DMS79 treated with DMSO at 0.1 percent for 48 hours (cell line): ENCODE measurements around the gene FSTL4.

Experiments used
- DNase-seq: peaks from one replicate; lab custom pipeline; 2025; lab: John Stamatoyannopoulos, UW

FSTL4 gene

GRCh38 chr5:133293960-133294359, 318.4 kb downstream of the FSTL4 start:
- DNase-seq = peak; percentile 4

- no peak for DNase-seq
Observed at GRCh38 chr5:133292300-133292699, 320.0 kb downstream of the FSTL4 start.

DNA sequence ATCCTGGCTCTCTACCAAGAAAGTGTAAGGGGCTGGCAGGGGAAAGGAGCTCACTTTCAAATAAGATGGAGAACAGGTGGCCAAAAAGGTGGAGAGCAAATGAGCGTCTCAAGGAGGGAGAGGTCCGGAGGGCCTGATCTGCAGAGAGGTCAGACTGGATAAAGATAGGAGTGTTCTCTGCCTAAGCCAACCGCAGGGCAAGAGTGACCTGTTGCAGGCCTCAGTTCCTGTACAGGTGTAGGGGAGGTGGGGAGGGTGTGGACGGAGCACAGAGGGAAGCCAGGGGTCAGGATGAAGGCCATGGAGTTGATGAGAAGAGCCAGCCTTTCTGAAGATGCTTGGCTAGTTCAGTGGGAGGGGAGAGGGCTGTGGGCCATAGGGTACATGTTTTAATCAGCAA, 320.8 kb downstream of the FSTL4 start:
- no peak for DNase-seq

GRCh38 chr5:133290669-133291240, 321.6 kb downstream of the FSTL4 start:
- DNase-seq = peak; percentile 78

- DNase-seq = peak; percentile 69
Observed at GRCh38 chr5:133289686-133290367, 322.5 kb downstream of the FSTL4 start.

GRCh38 chr5:133287500-133287899, 324.8 kb downstream of the FSTL4 start:
- DNase-seq = no peak

DNA sequence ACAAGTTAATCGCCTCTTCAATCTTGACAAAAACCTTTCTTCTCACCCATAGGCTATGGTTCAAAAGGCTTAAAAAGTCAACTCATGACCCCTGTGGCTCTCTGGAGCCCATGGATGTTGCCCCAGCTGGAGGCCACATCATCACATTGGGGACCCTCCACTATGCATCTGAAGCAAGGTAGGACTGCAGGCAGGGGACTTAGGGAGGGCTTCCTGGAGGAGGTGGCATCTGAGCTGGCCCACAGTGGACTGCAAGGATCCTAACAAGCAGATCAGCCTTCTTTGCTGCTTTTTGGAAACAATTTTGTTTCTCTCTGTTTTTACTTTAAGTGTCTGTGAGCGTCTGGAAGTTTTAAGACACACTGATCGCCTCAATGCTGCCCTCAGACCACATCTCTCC, 325.9 kb downstream of the FSTL4 start:
- no peak for DNase-seq

DNA sequence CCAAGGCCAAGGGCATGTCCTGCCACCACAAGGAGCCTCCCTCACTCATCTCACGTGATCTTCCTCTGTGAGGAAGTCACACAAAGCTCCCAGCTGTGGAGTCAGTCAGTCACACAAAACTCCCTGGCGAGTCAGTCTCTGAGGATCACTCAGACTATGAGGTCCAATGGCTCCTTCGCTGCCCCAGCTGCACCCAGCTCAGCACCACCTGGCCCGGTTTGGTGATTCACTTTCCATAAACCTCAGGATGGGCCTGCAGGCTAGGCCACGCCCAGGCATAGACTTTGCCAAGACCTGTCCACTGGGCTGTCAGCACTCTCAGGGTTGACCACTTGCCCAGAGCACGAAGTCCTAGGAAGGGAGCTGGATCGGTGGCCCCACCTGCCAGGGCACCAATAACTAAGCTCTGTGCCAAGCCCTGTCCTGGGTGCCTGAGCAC, 326.7 kb downstream of the FSTL4 start:
- no peak for DNase-seq

GRCh38 chr5:133284306-133284705, 328.0 kb downstream of the FSTL4 start:
- no peak for DNase-seq

DNA sequence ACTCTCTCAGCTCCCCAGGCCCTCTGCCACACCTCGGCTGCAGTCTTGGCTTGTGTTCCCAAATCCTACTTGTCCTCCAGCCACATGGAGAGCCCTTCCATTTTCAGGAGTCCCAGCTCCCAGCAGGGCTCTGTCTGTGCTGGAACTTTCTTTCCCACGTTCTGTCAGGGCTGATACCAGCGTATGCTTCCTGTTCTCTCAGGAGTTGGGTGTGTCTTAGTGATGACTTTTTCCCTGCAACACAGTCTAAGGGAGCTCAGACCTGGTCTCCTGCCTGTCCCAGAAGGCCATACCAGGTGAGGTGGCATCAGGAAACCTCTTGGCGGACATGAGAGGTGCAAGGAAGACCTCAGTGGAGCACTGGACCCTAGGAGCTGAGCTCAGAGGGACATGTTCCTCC, 334.0 kb downstream of the FSTL4 start:
- no peak for DNase-seq

- DNase-seq = no peak
Observed at GRCh38 chr5:133277744-133278143, 334.6 kb downstream of the FSTL4 start.

GRCh38 chr5:133276171-133276570, 336.2 kb downstream of the FSTL4 start:
- no peak for DNase-seq

- DNase-seq = no peak
Observed at GRCh38 chr5:133275631-133276030, 336.7 kb downstream of the FSTL4 start.

DNA sequence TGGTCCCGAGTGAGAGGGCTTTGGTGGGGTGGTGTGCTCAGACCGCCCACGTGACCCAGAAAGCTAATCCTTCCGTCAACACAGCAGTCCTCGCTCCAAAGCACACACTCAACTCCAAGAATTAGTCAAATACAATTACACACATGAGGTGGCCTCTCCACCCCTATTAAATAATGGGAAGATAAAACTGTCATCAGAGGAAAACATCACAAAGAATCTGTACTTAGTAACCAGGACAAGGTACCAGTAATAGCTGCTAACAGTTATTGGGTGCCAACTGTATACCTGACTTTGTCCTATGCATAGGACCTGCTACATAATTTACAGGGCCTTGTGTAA, 337.8 kb downstream of the FSTL4 start:
- DNase-seq = peak; percentile 21

GRCh38 chr5:133273661-133274596, 338.4 kb downstream of the FSTL4 start:
- no peak for DNase-seq

- no peak for DNase-seq
Observed at GRCh38 chr5:133272345-133272744, 340.0 kb downstream of the FSTL4 start.

DNA sequence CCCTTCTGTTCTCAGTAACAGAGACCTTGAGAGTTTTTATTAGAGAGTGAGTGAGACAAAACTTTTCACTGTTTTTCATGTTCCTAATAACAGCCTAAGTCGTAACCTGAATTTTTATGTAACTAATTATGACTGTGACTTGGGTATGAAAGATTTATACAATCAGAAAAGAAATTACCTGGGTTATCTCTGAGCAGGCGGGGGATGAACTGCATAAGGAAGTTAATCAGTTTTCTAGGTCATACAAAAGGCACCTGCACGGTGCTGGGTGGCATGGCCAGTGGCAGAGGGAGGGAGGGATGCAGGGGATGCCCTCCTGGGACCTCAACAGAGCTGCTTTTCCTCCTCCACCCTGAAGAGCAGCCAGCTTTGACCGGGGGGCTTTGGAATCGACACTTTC, 340.7 kb downstream of the FSTL4 start:
- no peak for DNase-seq

- no peak for DNase-seq
Observed at GRCh38 chr5:133269691-133270090, 342.6 kb downstream of the FSTL4 start.

GRCh38 chr5:133267601-133268000, 344.7 kb downstream of the FSTL4 start:
- no peak for DNase-seq

GRCh38 chr5:133266966-133267365, 345.4 kb downstream of the FSTL4 start:
- no peak for DNase-seq

- DNase-seq = no peak
Observed at GRCh38 chr5:133266527-133266878, 345.8 kb downstream of the FSTL4 start.

- DNase-seq = no peak
Observed at GRCh38 chr5:133265720-133266526, 346.4 kb downstream of the FSTL4 start.
